Measurements from ENCODE around the gene GUCA1C. TPM values are rescaled to one million over a fixed set of nuclear protein-coding genes. Genes with fewer than 3 reads are reported as not detected.

GUCA1C gene, protein sequence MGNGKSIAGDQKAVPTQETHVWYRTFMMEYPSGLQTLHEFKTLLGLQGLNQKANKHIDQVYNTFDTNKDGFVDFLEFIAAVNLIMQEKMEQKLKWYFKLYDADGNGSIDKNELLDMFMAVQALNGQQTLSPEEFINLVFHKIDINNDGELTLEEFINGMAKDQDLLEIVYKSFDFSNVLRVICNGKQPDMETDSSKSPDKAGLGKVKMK
- total RNA-seq (not detected in 2 replicates), polyA plus RNA-seq (not detected in 2 replicates)

DNA sequence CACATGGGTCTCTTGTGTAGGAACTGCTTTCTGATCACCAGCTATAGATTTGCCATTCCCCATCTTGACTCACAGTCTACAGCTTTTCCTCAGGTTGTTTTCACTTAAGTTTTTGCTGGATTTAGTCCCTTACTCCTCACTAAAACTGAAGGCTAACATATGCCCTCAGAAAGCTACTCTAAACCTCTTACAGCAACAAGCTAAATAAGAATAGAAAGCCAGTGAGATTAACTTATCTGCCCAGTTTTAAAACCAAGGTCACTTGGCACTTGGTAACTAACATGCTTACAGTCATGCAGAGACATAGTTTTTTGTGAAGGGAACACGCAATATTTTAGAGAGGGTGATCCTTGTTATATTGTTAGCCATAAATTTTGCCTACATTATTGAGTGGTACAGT lies at the start of gene GUCA1C:
GUCA1C (minus strand) TSS at position 180 of the 400 bp plus-strand sequence; CDS start at position 63, 117 bp downstream.
- Histone ChIP-seq H3K4me3 (no peak within 1 kb of the TSS), H3K9me3 (ENCODE audit: low read depth) (no peaks in the 10 kb centered on the region)
- no peak for DNase-seq (ENCODE audit: low read depth in 1 of 2, low spot score in 1 of 2)

DNA sequence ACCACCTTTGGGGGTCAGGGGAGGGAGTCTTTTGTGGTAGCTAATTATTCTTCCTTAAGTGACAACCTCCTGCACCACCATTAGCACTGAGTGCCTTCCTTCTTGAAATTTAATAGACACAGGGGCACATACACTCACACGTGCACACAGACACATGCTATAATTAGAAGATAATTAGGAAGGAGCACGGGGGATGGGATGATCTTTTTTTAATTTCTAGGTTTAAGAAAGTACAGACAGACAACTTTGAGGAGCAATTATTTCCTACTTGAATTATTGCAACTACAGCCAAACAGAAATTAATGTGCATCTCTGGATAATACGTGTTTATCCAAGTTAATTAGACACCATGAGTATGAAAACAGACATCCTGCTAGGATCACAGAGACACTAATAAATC lies 44.8 kb upstream of the GUCA1C start:
- Histone ChIP-seq H3K4me1 (ENCODE audit: low read depth) (no peaks in the 10 kb centered on the region), H3K4me3 (no peak overlapping the region), H3K27me3 (no peaks in the 10 kb centered on the region), H3K9me3 (ENCODE audit: low read depth) (no peaks in the 10 kb centered on the region), H3K36me3 (no peaks in the 10 kb centered on the region), H3K27ac (no peak overlapping the region)
- DNase-seq (ENCODE audit: low read depth in 1 of 2, low spot score in 1 of 2): no peak
- TF ChIP-seq, protein P1, sequence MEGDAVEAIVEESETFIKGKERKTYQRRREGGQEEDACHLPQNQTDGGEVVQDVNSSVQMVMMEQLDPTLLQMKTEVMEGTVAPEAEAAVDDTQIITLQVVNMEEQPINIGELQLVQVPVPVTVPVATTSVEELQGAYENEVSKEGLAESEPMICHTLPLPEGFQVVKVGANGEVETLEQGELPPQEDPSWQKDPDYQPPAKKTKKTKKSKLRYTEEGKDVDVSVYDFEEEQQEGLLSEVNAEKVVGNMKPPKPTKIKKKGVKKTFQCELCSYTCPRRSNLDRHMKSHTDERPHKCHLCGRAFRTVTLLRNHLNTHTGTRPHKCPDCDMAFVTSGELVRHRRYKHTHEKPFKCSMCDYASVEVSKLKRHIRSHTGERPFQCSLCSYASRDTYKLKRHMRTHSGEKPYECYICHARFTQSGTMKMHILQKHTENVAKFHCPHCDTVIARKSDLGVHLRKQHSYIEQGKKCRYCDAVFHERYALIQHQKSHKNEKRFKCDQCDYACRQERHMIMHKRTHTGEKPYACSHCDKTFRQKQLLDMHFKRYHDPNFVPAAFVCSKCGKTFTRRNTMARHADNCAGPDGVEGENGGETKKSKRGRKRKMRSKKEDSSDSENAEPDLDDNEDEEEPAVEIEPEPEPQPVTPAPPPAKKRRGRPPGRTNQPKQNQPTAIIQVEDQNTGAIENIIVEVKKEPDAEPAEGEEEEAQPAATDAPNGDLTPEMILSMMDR (IDR thresholded peaks at IDR 0.05; ENCODE audit: low read depth, low read length): no peak

More for the DNA sequence above, at the start of gene GUCA1C:
- H3K27me3 ChIP-seq: no peaks in the 10 kb centered on the region
- TF ChIP-seq, protein P1 (IDR thresholded peaks at IDR 0.05; ENCODE audit: low read depth, low read length): no peak
- H3K27ac ChIP-seq: no peak within 1 kb of the TSS
- H3K4me1 ChIP-seq (ENCODE audit: low read depth): no peaks in the 10 kb centered on the region
- H3K36me3 ChIP-seq: no peaks in the 10 kb centered on the region

DNA sequence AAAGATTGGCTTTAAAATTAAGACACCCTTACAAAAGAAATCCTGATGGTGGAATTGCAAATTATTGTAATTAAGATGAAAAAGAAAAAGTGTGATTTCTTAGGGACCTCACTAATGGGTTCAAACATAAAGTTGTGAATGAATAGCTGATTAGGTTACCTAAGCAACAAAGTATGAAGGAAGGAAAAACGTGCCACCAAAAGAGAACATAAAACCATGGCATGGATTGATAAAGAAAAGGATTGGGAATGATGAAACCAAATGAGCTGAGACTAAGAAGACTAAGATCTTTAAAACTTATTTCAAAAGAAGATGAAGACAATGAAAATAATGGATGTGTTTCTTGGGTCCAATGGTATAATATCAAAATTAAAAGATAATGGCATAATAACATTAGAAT lies 32.2 kb upstream of the GUCA1C start:
- Histone ChIP-seq H3K4me3 (no peak overlapping the region), H3K27ac (no peak overlapping the region), H3K4me1 (ENCODE audit: low read depth) (no peaks in the 10 kb centered on the region), H3K27me3 (no peaks in the 10 kb centered on the region), H3K36me3 (no peaks in the 10 kb centered on the region), H3K9me3 (ENCODE audit: low read depth) (no peaks in the 10 kb centered on the region)
- DNase-seq (ENCODE audit: low read depth in 1 of 2, low spot score in 1 of 2): no peak
- TF ChIP-seq, protein P1 (IDR thresholded peaks at IDR 0.05; ENCODE audit: low read depth, low read length): no peak

DNA sequence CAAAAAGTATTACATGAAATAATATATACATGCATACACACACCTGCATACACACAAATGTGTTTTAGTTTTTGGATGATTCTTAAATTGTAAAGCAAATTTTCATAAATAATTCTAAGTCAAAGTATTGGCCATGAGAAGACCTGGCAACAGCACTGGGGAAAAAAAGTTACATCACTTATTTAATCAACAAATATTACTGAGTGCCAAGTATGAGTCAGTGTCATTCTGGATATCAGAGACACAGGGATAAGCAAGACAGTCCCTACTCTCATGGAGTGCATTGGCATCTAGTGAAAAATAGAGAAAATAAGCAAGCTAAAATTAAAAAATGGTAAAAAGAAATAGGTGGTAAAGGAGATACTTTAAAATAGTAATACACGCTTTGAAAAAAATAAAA lies 29.4 kb upstream of the GUCA1C start:
- H3K36me3 ChIP-seq: no peaks in the 10 kb centered on the region
- TF ChIP-seq, protein P1 (IDR thresholded peaks at IDR 0.05; ENCODE audit: low read depth, low read length): no peak

DNA sequence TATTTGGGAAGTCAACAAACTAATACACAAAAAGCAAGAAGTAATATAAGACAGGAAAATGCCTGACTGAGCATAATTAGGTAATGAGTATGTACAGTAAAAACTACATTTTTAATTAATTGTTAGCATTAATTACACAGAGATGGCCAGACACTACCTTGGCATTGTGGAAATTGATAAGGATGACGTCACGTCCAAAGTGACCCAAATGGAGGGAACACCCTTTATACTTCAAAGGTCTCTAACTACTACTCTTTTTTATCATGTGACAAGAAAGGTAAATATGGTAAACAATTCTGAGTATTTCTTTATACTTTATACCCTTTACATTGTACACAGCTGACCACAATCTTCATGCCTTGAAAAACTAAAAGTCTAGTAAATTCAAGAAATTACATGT lies 22.4 kb upstream of the GUCA1C start:
- no peaks in the 10 kb centered on the region for H3K27me3 ChIP-seq
- TF ChIP-seq, protein P1 (IDR thresholded peaks at IDR 0.05; ENCODE audit: low read depth, low read length): no peak
- H3K36me3 ChIP-seq: no peaks in the 10 kb centered on the region

More for the DNA sequence above, 29.4 kb upstream of the GUCA1C start:
- DNase-seq (ENCODE audit: low read depth in 1 of 2, low spot score in 1 of 2): no peak
- Histone ChIP-seq H3K27ac (no peak overlapping the region), H3K9me3 (ENCODE audit: low read depth) (no peaks in the 10 kb centered on the region), H3K4me3 (no peak overlapping the region), H3K27me3 (no peaks in the 10 kb centered on the region), H3K4me1 (ENCODE audit: low read depth) (no peaks in the 10 kb centered on the region)

More for the DNA sequence above, 22.4 kb upstream of the GUCA1C start:
- Histone ChIP-seq H3K27ac (no peak overlapping the region), H3K4me1 (ENCODE audit: low read depth) (no peaks in the 10 kb centered on the region), H3K9me3 (ENCODE audit: low read depth) (no peaks in the 10 kb centered on the region), H3K4me3 (no peak overlapping the region)
- no peak for DNase-seq (ENCODE audit: low read depth in 1 of 2, low spot score in 1 of 2)
